Peyer's patch (tissue), 4 donors: ENCODE results near the gene SMC1B.

Source experiments
- POLR2A ChIP-seq, 2 donors: fragments of 450-650 bp; IDR thresholded peaks; one replicate each; pipeline ENCODE4 v1.5.1; 2017; ENCODE audit warnings: antibody characterized with exemption in 2 of 2, mild to moderate bottlenecking in 2 of 2, moderate library complexity in 2 of 2
- TF ChIP-seq, protein P1 (sequence below), 6 experiments: fragments of 450-650 bp in 4 of 6; fragments of 200-600 bp in 2 of 6; sonication (generic) in 1 of 6; IDR thresholded peaks; one replicate each; pipeline ENCODE4 v1.5.1; 2017 to 2019; ENCODE audit warnings: antibody characterized with exemption in 6 of 6, mild to moderate bottlenecking in 3 of 6, moderate library complexity in 1 of 6

DNA sequence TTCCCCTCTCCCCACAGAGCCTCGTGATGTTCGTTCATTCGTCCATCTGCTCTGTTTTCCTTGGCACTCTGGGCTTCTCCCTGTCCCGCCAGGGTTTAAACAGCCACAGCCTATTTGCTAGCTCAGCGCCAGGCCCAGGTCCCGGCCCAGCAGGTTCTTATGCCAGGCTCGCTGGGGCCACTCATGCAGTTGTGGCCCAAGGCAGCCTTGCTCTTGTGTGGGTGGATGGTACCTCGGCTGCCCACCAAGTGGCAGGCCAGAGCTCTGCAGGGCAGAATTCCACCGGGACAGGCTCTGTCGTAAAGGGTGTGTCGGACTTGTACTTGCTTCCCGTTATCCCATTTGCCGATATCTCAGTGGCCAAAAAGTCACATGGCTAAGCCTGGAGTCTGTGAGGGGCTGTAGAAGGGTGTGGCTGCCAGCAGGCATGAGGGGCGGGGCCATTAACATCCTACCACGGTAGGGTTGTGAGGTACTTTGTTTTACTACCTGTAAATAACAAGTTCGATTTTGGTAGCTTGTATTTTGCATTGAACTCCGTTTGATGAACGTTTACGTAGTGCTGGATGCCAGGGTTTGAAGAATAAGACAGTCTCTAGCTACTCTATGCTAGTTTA is 95.7 kb downstream of the SMC1B start:
- no peak for TF ChIP-seq POLR2A (IDR thresholded peaks at IDR 0.05)
- TF ChIP-seq, protein P1, sequence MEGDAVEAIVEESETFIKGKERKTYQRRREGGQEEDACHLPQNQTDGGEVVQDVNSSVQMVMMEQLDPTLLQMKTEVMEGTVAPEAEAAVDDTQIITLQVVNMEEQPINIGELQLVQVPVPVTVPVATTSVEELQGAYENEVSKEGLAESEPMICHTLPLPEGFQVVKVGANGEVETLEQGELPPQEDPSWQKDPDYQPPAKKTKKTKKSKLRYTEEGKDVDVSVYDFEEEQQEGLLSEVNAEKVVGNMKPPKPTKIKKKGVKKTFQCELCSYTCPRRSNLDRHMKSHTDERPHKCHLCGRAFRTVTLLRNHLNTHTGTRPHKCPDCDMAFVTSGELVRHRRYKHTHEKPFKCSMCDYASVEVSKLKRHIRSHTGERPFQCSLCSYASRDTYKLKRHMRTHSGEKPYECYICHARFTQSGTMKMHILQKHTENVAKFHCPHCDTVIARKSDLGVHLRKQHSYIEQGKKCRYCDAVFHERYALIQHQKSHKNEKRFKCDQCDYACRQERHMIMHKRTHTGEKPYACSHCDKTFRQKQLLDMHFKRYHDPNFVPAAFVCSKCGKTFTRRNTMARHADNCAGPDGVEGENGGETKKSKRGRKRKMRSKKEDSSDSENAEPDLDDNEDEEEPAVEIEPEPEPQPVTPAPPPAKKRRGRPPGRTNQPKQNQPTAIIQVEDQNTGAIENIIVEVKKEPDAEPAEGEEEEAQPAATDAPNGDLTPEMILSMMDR (IDR thresholded peaks at IDR 0.05) = peak in 4 of 6 experiments; percentile 4 to 55 (median 52)
